Right ventricle myocardium inferior (tissue), 1 donor: ENCODE measurements around the gene SLC39A13. TPM values are rescaled to one million over a fixed set of nuclear protein-coding genes. Genes with fewer than 3 reads are reported as not detected.
A peak's percentile ranks its signal among the peaks of the same experiment; 100 is the strongest.

Experiments used
- ATAC-seq: fragments of 200-7000 bp; cut with Tn5 transposase; one replicate; pipeline ENCODE4 v1.9.1; 2020; ENCODE audit warnings: mild to moderate bottlenecking, moderate library complexity
- DNase-seq: peaks from one replicate; pipeline ENCODE4 v3.0.0; 2021; ENCODE audit errors: missing footprints
- intact Hi-C: fragments of 100-400 bp; cut with DNase I; formaldehyde crosslinking; loops from one replicate; pipeline ENCODE4 v1.11.0; 2022
- total RNA-seq: library from RNA; stranded (reverse); fragmentation: NEBNext Ultra II Directional; extraction: Animal tissue kit (Norgen Biotek cat#: 25700); gene quantifications from one replicate; pipeline ENCODE4 v1.2.1, GENCODE V29; 2021
- donor health status: DM: no; HTN: yes; CAD: no; lungs with severe emphysema.

Gene SLC39A13
- total RNA-seq, 1 donor from 2014 or later: 35.0 TPM

DNA sequence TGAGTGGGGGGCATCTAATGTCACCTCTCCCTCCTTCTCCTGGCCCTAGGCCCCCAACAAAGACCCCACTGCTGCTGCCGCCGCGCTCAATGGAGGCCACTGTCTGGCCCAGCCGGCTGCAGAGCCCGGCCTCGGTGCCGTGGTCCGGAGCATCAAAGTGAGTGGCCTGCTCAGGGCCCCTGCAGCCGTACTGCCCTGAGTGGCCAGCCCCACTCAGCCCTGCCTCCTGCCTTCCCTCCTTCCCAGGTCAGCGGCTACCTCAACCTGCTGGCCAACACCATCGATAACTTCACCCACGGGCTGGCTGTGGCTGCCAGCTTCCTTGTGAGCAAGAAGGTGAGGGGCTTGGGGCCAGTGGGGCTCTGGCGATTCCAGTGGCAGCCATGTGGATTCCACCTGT is 5.0 kb downstream of the SLC39A13 start:
- intact Hi-C loops: no loop called here
- DNase-seq (no peak), ATAC-seq (no peak)

GRCh38 chr11:47413908-47414684 is 5.7 kb downstream of the SLC39A13 start:
- no peak for DNase-seq
- intact Hi-C loops: no loop called here
- ATAC-seq: no peak

DNA sequence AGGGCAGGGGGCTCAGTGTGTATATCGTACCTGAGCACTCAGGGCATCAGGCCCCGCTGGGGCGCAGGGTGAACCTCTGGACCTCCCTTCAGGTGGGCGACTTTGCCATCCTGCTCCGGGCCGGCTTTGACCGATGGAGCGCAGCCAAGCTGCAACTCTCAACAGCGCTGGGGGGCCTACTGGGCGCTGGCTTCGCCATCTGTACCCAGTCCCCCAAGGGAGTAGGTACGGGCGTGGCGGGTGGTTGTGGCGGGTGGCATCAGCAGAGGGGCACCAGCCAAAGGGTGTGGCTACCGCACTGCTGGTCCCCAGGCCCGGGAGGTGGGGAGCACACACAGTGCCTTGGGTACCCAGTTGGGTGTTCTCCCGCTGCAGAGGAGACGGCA is 6.3 kb downstream of the SLC39A13 start:
- ATAC-seq: no peak
- no peak for DNase-seq
- intact Hi-C loops: no loop called here

- DNase-seq: no peak
- ATAC-seq: no peak
- intact Hi-C loops: no loop called here
Observed at GRCh38 chr11:47415091-47415854, 6.9 kb downstream of the SLC39A13 start.

- peak; percentile 88 for DNase-seq
- ATAC-seq: peak; percentile 84
- intact Hi-C loops: no loop called here
Observed at GRCh38 chr11:47415949-47416472, 7.6 kb downstream of the SLC39A13 start.

DNA sequence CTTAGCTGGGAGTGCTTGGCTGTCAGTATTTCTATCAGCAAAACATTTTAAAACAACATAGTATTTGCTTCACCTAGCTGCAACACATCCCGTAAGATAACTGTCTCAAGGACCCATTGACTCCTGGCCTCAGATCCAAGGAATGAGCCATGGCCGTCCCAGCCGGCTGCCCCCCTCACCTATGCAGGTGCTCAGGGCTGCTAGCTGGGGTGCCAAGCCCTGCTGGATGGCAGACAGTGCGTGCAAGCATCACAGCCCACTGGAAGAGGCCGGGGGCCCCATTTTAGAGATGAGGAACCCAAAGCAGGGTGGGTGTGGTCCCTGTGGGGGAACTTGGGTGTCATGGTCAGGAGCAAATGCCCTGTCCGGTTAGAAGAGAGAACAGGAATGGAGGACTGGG is 9.3 kb downstream of the SLC39A13 start:
- ATAC-seq (no peak), DNase-seq (no peak)
- intact Hi-C loops: no loop called here

DNA sequence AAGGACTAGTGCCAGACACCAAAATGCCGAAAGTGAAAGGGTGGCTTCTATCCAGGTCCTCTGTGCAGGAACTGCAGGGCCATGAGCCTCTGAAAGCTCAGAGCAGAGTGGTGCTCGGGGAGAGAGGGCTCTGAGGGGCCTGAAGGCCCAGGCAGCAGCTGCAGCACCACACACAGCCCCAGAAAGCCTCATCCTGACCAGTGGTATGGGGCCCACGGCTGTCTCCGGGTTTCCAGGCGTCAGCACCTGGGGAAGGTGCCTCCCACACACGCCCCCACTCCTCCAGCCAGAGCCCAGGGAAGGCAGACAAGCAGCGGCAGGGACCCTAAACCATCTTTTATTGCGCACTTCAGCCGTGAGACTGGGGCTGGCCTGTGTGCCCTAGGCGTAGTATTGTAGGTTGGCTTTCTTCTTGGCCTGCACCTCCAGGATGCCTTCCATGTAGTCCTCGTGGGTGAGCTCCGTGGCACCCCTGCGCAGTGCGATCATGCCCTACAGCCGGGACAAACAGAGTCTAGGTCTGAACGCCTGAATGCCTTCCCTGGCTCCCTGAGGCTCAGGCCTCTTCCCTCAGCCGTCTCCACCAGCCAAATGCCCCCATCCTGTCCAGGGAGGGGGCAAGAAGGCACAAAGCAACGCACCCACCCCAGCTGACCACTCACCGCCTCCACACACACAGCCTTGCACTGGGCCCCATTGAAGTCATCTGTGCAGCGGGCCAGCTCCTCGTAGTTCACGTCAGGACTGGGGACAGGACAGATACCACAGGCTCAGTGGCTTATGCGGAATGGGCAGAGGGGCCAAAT is 10.3 kb downstream of the SLC39A13 start:
- ATAC-seq (no peak), DNase-seq (no peak)
- intact Hi-C loops: no loop called here

DNA sequence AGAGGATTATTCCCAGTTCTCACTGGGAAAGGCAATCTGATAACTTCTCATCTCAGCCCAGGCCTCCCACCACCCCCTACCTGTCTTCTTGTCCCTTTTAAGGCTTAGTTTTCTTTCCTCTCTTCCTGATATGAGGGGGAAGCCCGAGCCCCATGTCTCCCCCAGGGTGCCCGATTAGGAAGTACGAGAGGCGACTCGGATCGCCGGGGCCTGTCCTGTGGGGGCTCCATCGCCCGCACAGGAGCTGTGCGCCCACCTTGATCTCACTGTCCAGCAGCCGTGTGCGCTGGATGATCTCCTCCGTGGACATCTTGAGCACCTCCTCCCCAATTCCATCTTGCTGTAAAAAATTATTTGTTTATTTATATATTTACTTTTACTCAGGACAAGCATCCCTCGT is 17.2 kb downstream of the SLC39A13 start:
- DNase-seq (no peak), ATAC-seq (no peak)
- intact Hi-C loops: loop anchor here (1.0 to 2.0 kb wide), 2 partner anchors 17 to 127 kb away; partner anchors contain the start of genes CELF1 and SLC39A13

- ATAC-seq (peak; percentile 98), DNase-seq (peak; percentile 99)
- intact Hi-C loops: loop anchor here (1.0 to 2.0 kb wide), 2 partner anchors 18 to 126 kb away; partner anchors contain the start of genes CELF1 and SLC39A13
Observed at GRCh38 chr11:47426062-47426956, 17.9 kb downstream of the SLC39A13 start, which contains the start of gene PSMC3. Gene PSMC3 (minus strand): TSS chr11:47426439. CDS start chr11:47426279, 160 bp downstream.

- intact Hi-C loops: no loop called here
- ATAC-seq (no peak), DNase-seq (no peak)
Observed at GRCh38 chr11:47430524-47430923, 22.1 kb downstream of the SLC39A13 start.

- no peak for ATAC-seq
- DNase-seq: no peak
- intact Hi-C loops: no loop called here
Observed at GRCh38 chr11:47431356-47432083, 23.1 kb downstream of the SLC39A13 start.

DNA sequence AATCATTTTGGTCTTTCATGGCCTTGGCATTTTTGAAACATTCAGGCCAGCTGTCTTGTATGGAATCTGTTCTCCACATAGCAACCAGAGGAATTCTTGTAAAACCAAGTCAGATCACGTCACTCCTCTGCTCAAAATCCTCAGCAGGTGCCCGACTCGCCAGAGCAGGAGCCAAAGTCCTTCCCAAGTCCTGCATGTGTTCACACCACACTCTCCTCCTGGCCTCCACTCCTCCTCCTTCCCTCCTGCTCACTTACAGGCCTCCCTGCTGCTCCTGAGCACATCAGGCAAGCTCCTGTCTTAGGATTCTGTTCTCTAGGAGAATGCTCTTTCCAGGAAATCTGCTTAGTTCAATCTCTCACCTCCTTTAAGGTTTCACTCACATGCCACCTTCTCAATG is 24.8 kb downstream of the SLC39A13 start:
- intact Hi-C loops: no loop called here
- no peak for ATAC-seq
- DNase-seq: no peak

GRCh38 chr11:47434011-47434786 is 25.8 kb downstream of the SLC39A13 start:
- intact Hi-C loops: no loop called here
- ATAC-seq (no peak), DNase-seq (no peak)

GRCh38 chr11:47435687-47436086 is 27.3 kb downstream of the SLC39A13 start:
- intact Hi-C loops: no loop called here
- DNase-seq: no peak
- no peak for ATAC-seq

GRCh38 chr11:47436726-47437125 is 28.3 kb downstream of the SLC39A13 start:
- intact Hi-C loops: no loop called here
- no peak for DNase-seq
- ATAC-seq: no peak

- intact Hi-C loops: no loop called here
- DNase-seq (no peak), ATAC-seq (no peak)
Observed at GRCh38 chr11:47437218-47437745, 28.9 kb downstream of the SLC39A13 start.
